GM23248 (cell line): ENCODE measurements around the gene SUMO4. TPM values are rescaled to one million over a fixed set of nuclear protein-coding genes. Genes with fewer than 3 reads are reported as not detected.

Experiments used
- DNase-seq: peaks from one replicate; pipeline ENCODE4 v3.0.0-alpha.2; 2015
- H2AFZ ChIP-seq: fragments of 200-600 bp; sonication (generic); 2 replicates; pipeline ENCODE4 v1.6.1; 2016; ENCODE audit warnings: antibody characterized with exemption
- H3F3A ChIP-seq: fragments of 200-600 bp; sonication (generic); 2 replicates; pipeline ENCODE4 v1.6.1; 2016; ENCODE audit warnings: mild to moderate bottlenecking, antibody characterized with exemption, mixed run types; ENCODE audit not compliant: insufficient read depth
- H3K27ac ChIP-seq: fragments of 200-600 bp; sonication (generic); 2 replicates; pipeline ENCODE4 v1.5.1; 2016; ENCODE audit warnings: mild to moderate bottlenecking
- H3K27me3 ChIP-seq: fragments of 200-600 bp; sonication (generic); replicated peaks from 2 replicates; pipeline ENCODE4 v1.6.1; 2016; ENCODE audit warnings: mild to moderate bottlenecking; ENCODE audit not compliant: insufficient read depth
- H3K36me3 ChIP-seq: fragments of 200-600 bp; sonication (generic); 2 replicates; pipeline ENCODE4 v1.6.1; 2016; ENCODE audit warnings: low read depth, mild to moderate bottlenecking
- H3K4me1 ChIP-seq: fragments of 200-600 bp; sonication (generic); 2 replicates; pipeline ENCODE4 v1.6.1; 2016; ENCODE audit warnings: mild to moderate bottlenecking; ENCODE audit not compliant: insufficient read depth
- H3K4me2 ChIP-seq: fragments of 200-600 bp; sonication (generic); one replicate; pipeline ENCODE4 v1.6.1; 2016; ENCODE audit warnings: mild to moderate bottlenecking; ENCODE audit not compliant: unreplicated experiment
- H3K4me3 ChIP-seq: fragments of 200-600 bp; sonication (generic); 2 replicates; pipeline ENCODE4 v1.5.1; 2016; ENCODE audit warnings: mild to moderate bottlenecking
- H3K79me2 ChIP-seq: fragments of 200-600 bp; sonication (generic); 2 replicates; pipeline ENCODE4 v1.6.1; 2016; ENCODE audit warnings: mild to moderate bottlenecking; ENCODE audit not compliant: insufficient read depth
- H3K9ac ChIP-seq: fragments of 200-600 bp; sonication (generic); 2 replicates; pipeline ENCODE4 v1.6.1; 2016; ENCODE audit warnings: mild to moderate bottlenecking
- H3K9me2 ChIP-seq: fragments of 200-600 bp; sonication (generic); 2 replicates; pipeline ENCODE4 v1.6.1; 2016; ENCODE audit warnings: mixed run types, mild to moderate bottlenecking, moderate library complexity; ENCODE audit not compliant: insufficient read depth
- H3K9me3 ChIP-seq: fragments of 200-600 bp; sonication (generic); one replicate; pipeline ENCODE4 v1.6.1; 2017; ENCODE audit warnings: low read depth
- H4K20me1 ChIP-seq: fragments of 200-600 bp; sonication (generic); 2 replicates; pipeline ENCODE4 v1.6.0; 2016; ENCODE audit not compliant: insufficient read depth
- EZH2 ChIP-seq: fragments of 200-600 bp; sonication (generic); IDR thresholded peaks from 2 replicates; pipeline ENCODE4 v1.6.1; 2018; ENCODE audit warnings: antibody characterized with exemption, mild to moderate bottlenecking; ENCODE audit not compliant: insufficient read depth, poor library complexity, severe bottlenecking
- EZH2phosphoT487 ChIP-seq: fragments of 200-600 bp; sonication (generic); IDR thresholded peaks from 2 replicates; pipeline ENCODE4 v1.6.1; 2018; ENCODE audit warnings: antibody characterized with exemption, moderate library complexity, mild to moderate bottlenecking, low read depth; ENCODE audit not compliant: insufficient read depth
- WGBS, 2 experiments: methylation state at CpG; one replicate each; pipeline ENCODE4 v1.1.6; 2015 to 2017; ENCODE audit warnings: low lambda C conversion rate in 2 of 2, low coverage in 1 of 2; ENCODE audit errors: missing lambda C conversion rate in 2 of 2; 5-methylcytosine and 5-hydroxymethylcytosine counted together
- in situ Hi-C: fragments of 300-500 bp; cut with MboI; formaldehyde crosslinking; loops from 2 replicates; pipeline ENCODE4 v1.15.0; 2020
- polyA plus RNA-seq: library from polyadenylated mRNA; unstranded; fragments of >200 nt; fragmentation: Nextera tagmentation; extraction: Ambion mirVana; gene quantifications from 2 replicates; pipeline ENCODE4 v1.2.1, GENCODE V29; 2016
- total RNA-seq: library from RNA; depleted of rRNA; stranded (reverse); fragments of >200 nt; shearing (Covaris generic); gene quantifications from 2 replicates; pipeline ENCODE4 v1.2.3, GENCODE V29; 2014

SUMO4 gene
- total and polyA plus RNA-seq, 2 experiments from 2014 or later = 0.23 TPM; not detected in 1

GRCh38 chr6:149433881-149434280, 33.8 kb downstream of the SUMO4 start:
- H3K27ac ChIP-seq = no peak overlapping the region
- TF ChIP-seq EZH2 (no peak), EZH2phosphoT487 (no peak)
- no peaks in the 10 kb centered on the region for H3K36me3 ChIP-seq
- H3K4me2 ChIP-seq = no peak overlapping the region
- 7 to 11% methylated on average over 1 of the region's 1 CpG for WGBS, 2 experiments
- no peak overlapping the region for H3K9ac ChIP-seq
- peak; percentile 29 for DNase-seq
- 0 out of 2 replicates have a peak, but pooled peaks cover 10% of the 10 kb centered on the region for H3K4me1 ChIP-seq
- no peak overlapping the region for H2AFZ ChIP-seq
- H3K27me3 ChIP-seq = no peaks in the 10 kb centered on the region
- in situ Hi-C loops = loop anchor here (25.0 kb wide), 1 partner anchor 847 kb away; no protein-coding TSS in a partner anchor
- H3F3A ChIP-seq = 0 out of 2 replicates have a peak, but pooled peaks cover 11% of the 10 kb centered on the region
- H4K20me1 ChIP-seq = no peaks in the 10 kb centered on the region
- no peaks in the 10 kb centered on the region for H3K9me2 ChIP-seq
- H3K4me3 ChIP-seq = no peak overlapping the region
- no peaks in the 10 kb centered on the region for H3K9me3 ChIP-seq
- no peaks in the 10 kb centered on the region for H3K79me2 ChIP-seq

GRCh38 chr6:149435919-149436586, 36.0 kb downstream of the SUMO4 start:
- H3K27me3 ChIP-seq = no peaks in the 10 kb centered on the region
- H3K4me3 ChIP-seq = no peak overlapping the region
- in situ Hi-C loops = loop anchor here (25.0 kb wide), 1 partner anchor 849 kb away; no protein-coding TSS in a partner anchor
- no peaks in the 10 kb centered on the region for H3K9me3 ChIP-seq
- H3F3A ChIP-seq = 0 out of 2 replicates have a peak, but pooled peaks cover 11% of the 10 kb centered on the region
- no peak for DNase-seq
- no peak overlapping the region for H2AFZ ChIP-seq
- H3K4me2 ChIP-seq = no peak overlapping the region
- no peak overlapping the region for H3K27ac ChIP-seq
- 0 out of 2 replicates have a peak, but pooled peaks cover 10% of the 10 kb centered on the region for H3K4me1 ChIP-seq
- no peaks in the 10 kb centered on the region for H3K79me2 ChIP-seq
- TF ChIP-seq EZH2phosphoT487 = no peak
- TF ChIP-seq EZH2 = no peak
- WGBS, 2 experiments = 87% methylated on average over 13 of the region's 13 CpGs
- H3K9me2 ChIP-seq = no peaks in the 10 kb centered on the region
- H4K20me1 ChIP-seq = no peaks in the 10 kb centered on the region
- H3K36me3 ChIP-seq = no peaks in the 10 kb centered on the region
- H3K9ac ChIP-seq = no peak overlapping the region

GRCh38 chr6:149436647-149437046, 36.6 kb downstream of the SUMO4 start:
- 0 out of 2 replicates have a peak, but pooled peaks cover 11% of the 10 kb centered on the region for H3F3A ChIP-seq
- TF ChIP-seq EZH2 (no peak), EZH2phosphoT487 (no peak)
- H3K4me2 ChIP-seq = no peak overlapping the region
- H3K27ac ChIP-seq = no peak overlapping the region
- H3K9me2 ChIP-seq = no peaks in the 10 kb centered on the region
- H3K9me3 ChIP-seq = no peaks in the 10 kb centered on the region
- no peak overlapping the region for H3K9ac ChIP-seq
- no peak overlapping the region for H2AFZ ChIP-seq
- no peaks in the 10 kb centered on the region for H4K20me1 ChIP-seq
- H3K27me3 ChIP-seq = no peaks in the 10 kb centered on the region
- H3K4me1 ChIP-seq = 0 out of 2 replicates have a peak, but pooled peaks cover 7% of the 10 kb centered on the region
- in situ Hi-C loops = loop anchor here (25.0 kb wide), 1 partner anchor 849 kb away; no protein-coding TSS in a partner anchor
- H3K4me3 ChIP-seq = no peak overlapping the region
- 82 to 93% methylated on average over 12 of the region's 12 CpGs for WGBS, 2 experiments
- no peaks in the 10 kb centered on the region for H3K36me3 ChIP-seq
- no peak for DNase-seq
- no peaks in the 10 kb centered on the region for H3K79me2 ChIP-seq

- TF ChIP-seq EZH2phosphoT487 (no peak), EZH2 (no peak)
- in situ Hi-C loops = loop anchor here (25.0 kb wide), 1 partner anchor 850 kb away; no protein-coding TSS in a partner anchor
- Histone ChIP-seq H3K4me3 (no peak overlapping the region), H3K9me3 (no peaks in the 10 kb centered on the region), H3K9me2 (no peaks in the 10 kb centered on the region), H2AFZ (no peak overlapping the region), H3K27ac (no peak overlapping the region), H3K9ac (no peak overlapping the region), H3F3A (0 out of 2 replicates have a peak, but pooled peaks cover 10% of the 10 kb centered on the region), H3K36me3 (no peaks in the 10 kb centered on the region), H4K20me1 (no peaks in the 10 kb centered on the region), H3K4me2 (no peak overlapping the region), H3K4me1 (0 out of 2 replicates have a peak, but pooled peaks cover 4% of the 10 kb centered on the region), H3K27me3 (no peaks in the 10 kb centered on the region), H3K79me2 (no peaks in the 10 kb centered on the region)
- 97 to 98% methylated on average over 3 of the region's 3 CpGs for WGBS, 2 experiments
- DNase-seq = no peak
Measured at GRCh38 chr6:149437212-149437611, 37.1 kb downstream of the SUMO4 start.
